Panc1 (cell line): ENCODE measurements around the gene TMEM129.

ENCODE experiments used
- CTCF ChIP-seq: fragments of 450-650 bp; IDR thresholded peaks from 2 replicates; pipeline ENCODE4 v1.5.1; 2017; ENCODE audit warnings: mild to moderate bottlenecking
- POLR2AphosphoS5 ChIP-seq: IDR thresholded peaks from 2 replicates; pipeline ENCODE4 v1.6.1; 2012; ENCODE audit warnings: mild to moderate bottlenecking, low read depth, low read length, moderate library complexity
- SIN3A ChIP-seq: IDR thresholded peaks from 2 replicates; pipeline ENCODE4 v1.6.1; 2012; ENCODE audit warnings: low read depth, mild to moderate bottlenecking, low read length, moderate library complexity, borderline replicate concordance; ENCODE audit not compliant: insufficient read depth
- TCF7L2 ChIP-seq: IDR thresholded peaks from 2 replicates; pipeline ENCODE4 v1.6.1; 2011; ENCODE audit warnings: mild to moderate bottlenecking, low read depth, low read length, inconsistent platforms
- TF ChIP-seq, protein P1 (sequence below), 2 experiments: IDR thresholded peaks; 2 replicates each; pipeline ENCODE4 v1.6.1; 2011 to 2012; ENCODE audit warnings: low read depth in 2 of 2, control low read depth in 1 of 2, low read length in 1 of 2, mild to moderate bottlenecking in 1 of 2, moderate library complexity in 1 of 2; ENCODE audit not compliant: insufficient read depth in 1 of 2

DNA sequence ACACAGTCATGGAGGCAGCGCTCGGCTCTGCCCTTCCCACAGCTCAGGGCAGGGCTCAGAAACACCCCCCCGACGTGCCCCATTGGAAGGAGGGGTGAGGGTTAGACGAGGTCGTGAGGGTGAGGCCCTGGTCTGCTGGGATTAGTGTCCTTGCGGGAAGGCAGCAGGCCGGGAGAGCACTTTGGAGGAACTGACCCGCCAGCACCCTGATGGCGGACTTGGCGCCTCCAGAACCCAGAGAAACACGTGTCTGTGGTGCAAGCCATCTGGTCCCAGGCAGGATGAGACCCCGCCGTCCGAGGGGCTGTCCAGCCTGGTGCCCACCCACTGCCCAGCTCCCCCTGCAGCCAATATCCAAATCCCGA lies 26.5 kb upstream of the TMEM129 start:
- TF ChIP-seq, protein P1, sequence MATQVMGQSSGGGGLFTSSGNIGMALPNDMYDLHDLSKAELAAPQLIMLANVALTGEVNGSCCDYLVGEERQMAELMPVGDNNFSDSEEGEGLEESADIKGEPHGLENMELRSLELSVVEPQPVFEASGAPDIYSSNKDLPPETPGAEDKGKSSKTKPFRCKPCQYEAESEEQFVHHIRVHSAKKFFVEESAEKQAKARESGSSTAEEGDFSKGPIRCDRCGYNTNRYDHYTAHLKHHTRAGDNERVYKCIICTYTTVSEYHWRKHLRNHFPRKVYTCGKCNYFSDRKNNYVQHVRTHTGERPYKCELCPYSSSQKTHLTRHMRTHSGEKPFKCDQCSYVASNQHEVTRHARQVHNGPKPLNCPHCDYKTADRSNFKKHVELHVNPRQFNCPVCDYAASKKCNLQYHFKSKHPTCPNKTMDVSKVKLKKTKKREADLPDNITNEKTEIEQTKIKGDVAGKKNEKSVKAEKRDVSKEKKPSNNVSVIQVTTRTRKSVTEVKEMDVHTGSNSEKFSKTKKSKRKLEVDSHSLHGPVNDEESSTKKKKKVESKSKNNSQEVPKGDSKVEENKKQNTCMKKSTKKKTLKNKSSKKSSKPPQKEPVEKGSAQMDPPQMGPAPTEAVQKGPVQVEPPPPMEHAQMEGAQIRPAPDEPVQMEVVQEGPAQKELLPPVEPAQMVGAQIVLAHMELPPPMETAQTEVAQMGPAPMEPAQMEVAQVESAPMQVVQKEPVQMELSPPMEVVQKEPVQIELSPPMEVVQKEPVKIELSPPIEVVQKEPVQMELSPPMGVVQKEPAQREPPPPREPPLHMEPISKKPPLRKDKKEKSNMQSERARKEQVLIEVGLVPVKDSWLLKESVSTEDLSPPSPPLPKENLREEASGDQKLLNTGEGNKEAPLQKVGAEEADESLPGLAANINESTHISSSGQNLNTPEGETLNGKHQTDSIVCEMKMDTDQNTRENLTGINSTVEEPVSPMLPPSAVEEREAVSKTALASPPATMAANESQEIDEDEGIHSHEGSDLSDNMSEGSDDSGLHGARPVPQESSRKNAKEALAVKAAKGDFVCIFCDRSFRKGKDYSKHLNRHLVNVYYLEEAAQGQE (IDR thresholded peaks at IDR 0.05; ENCODE audit: insufficient read depth in 1 of 2, low read depth in 2 of 2, low read length in 1 of 2), result no peak
- TF ChIP-seq CTCF (no peak), POLR2AphosphoS5 (no peak), SIN3A (no peak), TCF7L2 (no peak)
